ENCODE results near the gene VTA1. TPM values are rescaled to one million over a fixed set of nuclear protein-coding genes. Genes with fewer than 3 reads are reported as not detected.

Gene VTA1
- total and polyA plus RNA-seq, 2 of the 13 experiments (the other 11 are each of a cell fraction or from before 2014, with no cell fraction given): 70.7 to 89.1 TPM

- H3K4me2 ChIP-seq (ENCODE audit: low read depth, low read length): no peak overlapping the region
- no peaks in the 10 kb centered on the region for H3K4me1 ChIP-seq (ENCODE audit: insufficient read depth, low read length)
- no peak overlapping the region for H3K9ac ChIP-seq (ENCODE audit: insufficient read depth, low read depth, low read length)
- no peak overlapping the region for H2AFZ ChIP-seq (ENCODE audit: low read length)
- in situ Hi-C loops (cut with HindIII; ENCODE audit: extremely low pct_ligation_motif_present, low pct_unique_long_range_greater_than_20kb): loop anchor here (10.0 kb wide), 1 partner anchor 134 kb away; no protein-coding TSS in a partner anchor
- no peaks in the 10 kb centered on the region for H4K20me1 ChIP-seq (ENCODE audit: insufficient read depth, low read length)
- H3K79me2 ChIP-seq (ENCODE audit: insufficient read depth, low read length): no peaks in the 10 kb centered on the region
- H3K27me3 ChIP-seq (ENCODE audit: control insufficient read depth in 1 of 2, insufficient read depth in 2 of 2, low read length in 2 of 2): no peaks in the 10 kb centered on the region
- no peaks in the 10 kb centered on the region for H3K36me3 ChIP-seq (replicated peaks in 1 of 2; ENCODE audit: control insufficient read depth in 1 of 2, insufficient read depth in 2 of 2, low read length in 2 of 2)
- ATAC-seq (no peak), DNase-seq (ENCODE audit: low spot score) (no peak), FAIRE-seq (no peak)
- H3K27ac ChIP-seq (ENCODE audit: extremely low read length, insufficient read depth, low read length): no peak overlapping the region
- POLR2A ChIA-PET: no interaction called here
- CTCF ChIA-PET (ENCODE audit: low intra/inter-chr PET ratio, low total read pairs): no interaction called here
- intact Hi-C loops (cut with micrococcal nuclease; ENCODE audit: unreplicated experiment): no loop called here
- WGBS (ENCODE audit: low lambda C conversion rate): 0% methylated on average over 3 of the region's 3 CpGs
- BruUV-seq (replicated peaks): no TSS peak
- H3K9me3 ChIP-seq (ENCODE audit: low read length): no peaks in the 10 kb centered on the region
- H3K4me3 ChIP-seq (replicated peaks in 1 of 3; ENCODE audit: insufficient read depth in 1 of 3, low read depth in 2 of 3, low read length in 3 of 3): no peak overlapping the region
- TF ChIP-seq HHEX (CRISPR knock-in tag; IDR thresholded peaks at IDR 0.05) (no peak), ZBED4 (CRISPR knock-in tag; IDR thresholded peaks at IDR 0.05; ENCODE audit: borderline replicate concordance) (no peak), CERS6 (CRISPR knock-in tag; IDR thresholded peaks at IDR 0.05) (no peak), ZNF749 (CRISPR knock-in tag; IDR thresholded peaks at IDR 0.05; ENCODE audit: borderline replicate concordance) (no peak), ZNF407 (CRISPR knock-in tag; IDR thresholded peaks at IDR 0.05; ENCODE audit: not compliant biosample characterization) (no peak), ZNF597 (CRISPR knock-in tag; IDR thresholded peaks at IDR 0.05) (no peak), JUNB (CRISPR knock-in tag; IDR thresholded peaks at IDR 0.05; ENCODE audit: borderline replicate concordance) (no peak)
Observed at GRCh38 chr6:142118328-142118727, 28.7 kb upstream of the VTA1 start.

Data from HepG2 (cell line).